HEK293 (cell line): ENCODE data around the gene FXYD5.
A peak's percentile ranks its signal among the peaks of the same experiment; 100 is the strongest.

Source experiments
- MEIS1 ChIP-seq: sonication (generic); formaldehyde crosslinking; IDR thresholded peaks from 2 replicates; pipeline ENCODE4 v1.8.1; 2022; ENCODE audit warnings: missing genetic modification reagents, mild to moderate bottlenecking, borderline replicate concordance
- PRDM1 ChIP-seq: fragments of 450-650 bp; formaldehyde crosslinking; IDR thresholded peaks from 2 replicates; pipeline ENCODE4; 2016; ENCODE audit warnings: missing biosample characterization, missing genetic modification characterization
- RBAK ChIP-seq: fragments of 450-650 bp; formaldehyde crosslinking; IDR thresholded peaks from 2 replicates; pipeline ENCODE4 v1.5.1; 2016; ENCODE audit warnings: missing biosample characterization, missing genetic modification characterization
- SCRT1 ChIP-seq: fragments of 450-650 bp; formaldehyde crosslinking; IDR thresholded peaks from 2 replicates; pipeline ENCODE4 v1.5.1; 2016; ENCODE audit warnings: missing biosample characterization, missing genetic modification characterization, borderline replicate concordance
- SP3 ChIP-seq: fragments of 450-650 bp; formaldehyde crosslinking; IDR thresholded peaks from 2 replicates; pipeline ENCODE4 v1.5.1; 2016; ENCODE audit warnings: missing biosample characterization, missing genetic modification characterization
- YY2 ChIP-seq: fragments of 450-650 bp; formaldehyde crosslinking; IDR thresholded peaks from 2 replicates; pipeline ENCODE4 v1.5.1; 2016; ENCODE audit warnings: missing biosample characterization, missing genetic modification characterization
- ZFHX2 ChIP-seq: fragments of 450-650 bp; formaldehyde crosslinking; conservative IDR thresholded peaks from 2 replicates; pipeline ENCODE4 v1.5.1; 2016; ENCODE audit warnings: missing biosample characterization, missing genetic modification characterization
- ZNF112 ChIP-seq: fragments of 450-650 bp; formaldehyde crosslinking; IDR thresholded peaks from 2 replicates; pipeline ENCODE4 v1.5.0; 2017; ENCODE audit warnings: missing biosample characterization, missing genetic modification characterization
- ZNF138 ChIP-seq: fragments of 450-650 bp; formaldehyde crosslinking; IDR thresholded peaks from 2 replicates; pipeline ENCODE4 v1.5.1; 2016; ENCODE audit warnings: missing biosample characterization, missing genetic modification characterization, borderline replicate concordance
- ZNF146 ChIP-seq: fragments of 450-650 bp; formaldehyde crosslinking; IDR thresholded peaks from 2 replicates; pipeline ENCODE4 v1.5.1; 2016; ENCODE audit warnings: missing biosample characterization, missing genetic modification characterization
- ZNF221 ChIP-seq: fragments of 450-650 bp; formaldehyde crosslinking; IDR thresholded peaks from 2 replicates; pipeline ENCODE4 v1.5.1; 2017; ENCODE audit warnings: missing biosample characterization, missing genetic modification characterization, borderline replicate concordance
- ZNF23 ChIP-seq: fragments of 450-650 bp; formaldehyde crosslinking; IDR thresholded peaks from 2 replicates; pipeline ENCODE4 v1.5.1; 2016; ENCODE audit warnings: missing biosample characterization, missing genetic modification characterization, borderline replicate concordance
- ZNF350 ChIP-seq: fragments of 450-650 bp; formaldehyde crosslinking; IDR thresholded peaks from 2 replicates; pipeline ENCODE4 v1.5.0; 2017; ENCODE audit warnings: missing biosample characterization, mild to moderate bottlenecking, missing genetic modification characterization
- ZNF521 ChIP-seq: fragments of 450-650 bp; formaldehyde crosslinking; IDR thresholded peaks from 2 replicates; pipeline ENCODE4 v1.5.1; 2017; ENCODE audit warnings: missing biosample characterization, mild to moderate bottlenecking, missing genetic modification characterization
- ZNF548 ChIP-seq: fragments of 450-650 bp; formaldehyde crosslinking; IDR thresholded peaks from 2 replicates; pipeline ENCODE4 v1.5.1; 2016; ENCODE audit warnings: missing biosample characterization, missing genetic modification characterization
- ZNF560 ChIP-seq: fragments of 450-650 bp; formaldehyde crosslinking; IDR thresholded peaks from 2 replicates; pipeline ENCODE4 v1.5.1; 2017; ENCODE audit warnings: missing biosample characterization, missing genetic modification characterization, borderline replicate concordance
- ZNF777 ChIP-seq: fragments of 450-650 bp; formaldehyde crosslinking; IDR thresholded peaks from 2 replicates; pipeline ENCODE4 v1.5.1; 2017; ENCODE audit warnings: missing biosample characterization, missing genetic modification characterization, borderline replicate concordance
- ZNF837 ChIP-seq: fragments of 450-650 bp; formaldehyde crosslinking; IDR thresholded peaks from 2 replicates; pipeline ENCODE4 v1.5.1; 2016; ENCODE audit warnings: missing biosample characterization, missing genetic modification characterization
- TF ChIP-seq, protein P1 (sequence below): fragments of 450-650 bp; formaldehyde crosslinking; conservative IDR thresholded peaks from 2 replicates; pipeline ENCODE4 v1.5.1; 2016; ENCODE audit warnings: low read depth, missing biosample characterization, missing genetic modification characterization
- TF ChIP-seq, protein P2 (sequence below): IDR thresholded peaks from 2 replicates; pipeline ENCODE4 v1.6.1; 2011; ENCODE audit warnings: mild to moderate bottlenecking, low read depth, low read length, borderline replicate concordance
- TF ChIP-seq, protein P3 (sequence below): fragments of 450-650 bp; formaldehyde crosslinking; IDR thresholded peaks from 2 replicates; pipeline ENCODE4 v1.5.1; 2017; ENCODE audit warnings: missing biosample characterization, missing genetic modification characterization
- TF ChIP-seq, protein P4 (sequence below): fragments of 450-650 bp; formaldehyde crosslinking; IDR thresholded peaks from 2 replicates; pipeline ENCODE4 v1.5.1; 2016; ENCODE audit warnings: missing biosample characterization, missing genetic modification characterization
- TF ChIP-seq, protein P5 (sequence below): fragments of 450-650 bp; formaldehyde crosslinking; optimal IDR thresholded peaks from 2 replicates; pipeline ENCODE3; 2016; ENCODE audit warnings: missing biosample characterization, mild to moderate bottlenecking, missing genetic modification characterization
- TF ChIP-seq, protein P6 (sequence below): fragments of 450-650 bp; formaldehyde crosslinking; IDR thresholded peaks from 2 replicates; pipeline ENCODE4 v1.5.1; 2016; ENCODE audit warnings: missing biosample characterization, missing genetic modification characterization, low read depth
- TF ChIP-seq, protein P7 (sequence below): fragments of 450-650 bp; formaldehyde crosslinking; IDR thresholded peaks from 2 replicates; pipeline ENCODE4 v1.5.1; 2017; ENCODE audit warnings: missing biosample characterization, missing genetic modification characterization

Gene FXYD5

DNA sequence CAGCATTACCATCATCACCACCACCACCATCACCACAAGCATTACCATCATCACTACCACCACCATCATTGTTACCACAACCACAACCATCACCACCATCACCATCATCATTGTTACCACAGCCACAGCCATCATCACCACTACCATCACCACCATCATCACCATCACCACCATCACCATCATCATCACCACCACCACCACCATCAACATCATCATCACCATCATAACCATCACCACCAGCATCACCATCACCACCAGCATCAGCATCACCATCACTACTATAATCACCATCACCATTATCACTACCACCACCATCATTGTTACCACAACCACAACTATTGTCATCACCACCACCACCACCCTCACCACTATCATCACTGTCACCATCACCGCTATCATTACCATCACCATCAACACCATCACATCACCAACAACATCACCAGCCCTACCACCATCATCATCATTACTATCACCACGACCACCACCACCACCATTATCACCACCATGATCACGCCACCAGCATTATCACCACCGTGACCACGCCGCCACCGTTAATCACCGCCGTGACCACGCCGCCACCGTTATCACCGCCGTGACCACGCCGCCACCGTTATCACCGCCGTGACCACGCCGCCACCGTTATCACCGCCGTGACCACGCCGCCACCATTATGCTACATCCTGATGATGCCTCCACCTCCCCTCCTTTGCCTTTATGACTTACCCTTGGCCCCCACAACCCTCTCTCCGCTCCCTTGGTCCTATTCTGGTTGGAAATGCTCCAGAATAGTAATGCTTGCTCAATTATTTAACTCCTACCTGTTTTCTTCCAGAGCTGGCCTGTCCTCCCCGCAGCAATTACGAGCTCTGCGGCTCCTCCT is 48.9 kb upstream of the FXYD5 start (continued):
- TF ChIP-seq, protein P1, sequence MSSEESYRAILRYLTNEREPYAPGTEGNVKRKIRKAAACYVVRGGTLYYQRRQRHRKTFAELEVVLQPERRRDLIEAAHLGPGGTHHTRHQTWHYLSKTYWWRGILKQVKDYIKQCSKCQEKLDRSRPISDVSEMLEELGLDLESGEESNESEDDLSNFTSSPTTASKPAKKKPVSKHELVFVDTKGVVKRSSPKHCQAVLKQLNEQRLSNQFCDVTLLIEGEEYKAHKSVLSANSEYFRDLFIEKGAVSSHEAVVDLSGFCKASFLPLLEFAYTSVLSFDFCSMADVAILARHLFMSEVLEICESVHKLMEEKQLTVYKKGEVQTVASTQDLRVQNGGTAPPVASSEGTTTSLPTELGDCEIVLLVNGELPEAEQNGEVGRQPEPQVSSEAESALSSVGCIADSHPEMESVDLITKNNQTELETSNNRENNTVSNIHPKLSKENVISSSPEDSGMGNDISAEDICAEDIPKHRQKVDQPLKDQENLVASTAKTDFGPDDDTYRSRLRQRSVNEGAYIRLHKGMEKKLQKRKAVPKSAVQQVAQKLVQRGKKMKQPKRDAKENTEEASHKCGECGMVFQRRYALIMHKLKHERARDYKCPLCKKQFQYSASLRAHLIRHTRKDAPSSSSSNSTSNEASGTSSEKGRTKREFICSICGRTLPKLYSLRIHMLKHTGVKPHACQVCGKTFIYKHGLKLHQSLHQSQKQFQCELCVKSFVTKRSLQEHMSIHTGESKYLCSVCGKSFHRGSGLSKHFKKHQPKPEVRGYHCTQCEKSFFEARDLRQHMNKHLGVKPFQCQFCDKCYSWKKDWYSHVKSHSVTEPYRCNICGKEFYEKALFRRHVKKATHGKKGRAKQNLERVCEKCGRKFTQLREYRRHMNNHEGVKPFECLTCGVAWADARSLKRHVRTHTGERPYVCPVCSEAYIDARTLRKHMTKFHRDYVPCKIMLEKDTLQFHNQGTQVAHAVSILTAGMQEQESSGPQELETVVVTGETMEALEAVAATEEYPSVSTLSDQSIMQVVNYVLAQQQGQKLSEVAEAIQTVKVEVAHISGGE (tag by site-specific recombination): no peak; the same call in 1 of the 2 replicates
- TF ChIP-seq ZNF112 (tag by site-specific recombination) (0 out of 2 replicates have a peak, but pooled peaks have one; percentile 71), ZNF837 (tag by site-specific recombination) (0 out of 2 replicates have a peak, but pooled peaks have one; percentile 17), ZNF521 (peak; percentile 98), MEIS1 (CRISPR knock-in tag) (no peak), SCRT1 (tag by site-specific recombination) (no peak), ZNF548 (no peak; the same call in 1 of the 2 replicates), PRDM1 (no peak), RBAK (tag by site-specific recombination) (no peak), ZNF560 (tag by site-specific recombination) (no peak), ZNF777 (peak; percentile 41; the same call in 1 of the 2 replicates), ZNF138 (tag by site-specific recombination) (no peak), SP3 (tag by site-specific recombination) (no peak), ZFHX2 (tag by site-specific recombination) (no peak; the same call in 1 of the 2 replicates), YY2 (peak; percentile 10; the same call in 1 of the 2 replicates), ZNF146 (tag by site-specific recombination) (no peak), ZNF23 (tag by site-specific recombination) (no peak), ZNF221 (tag by site-specific recombination) (no peak), ZNF350 (no peak)
- TF ChIP-seq, protein P2, sequence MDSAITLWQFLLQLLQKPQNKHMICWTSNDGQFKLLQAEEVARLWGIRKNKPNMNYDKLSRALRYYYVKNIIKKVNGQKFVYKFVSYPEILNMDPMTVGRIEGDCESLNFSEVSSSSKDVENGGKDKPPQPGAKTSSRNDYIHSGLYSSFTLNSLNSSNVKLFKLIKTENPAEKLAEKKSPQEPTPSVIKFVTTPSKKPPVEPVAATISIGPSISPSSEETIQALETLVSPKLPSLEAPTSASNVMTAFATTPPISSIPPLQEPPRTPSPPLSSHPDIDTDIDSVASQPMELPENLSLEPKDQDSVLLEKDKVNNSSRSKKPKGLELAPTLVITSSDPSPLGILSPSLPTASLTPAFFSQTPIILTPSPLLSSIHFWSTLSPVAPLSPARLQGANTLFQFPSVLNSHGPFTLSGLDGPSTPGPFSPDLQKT: no peak
- TF ChIP-seq, protein P3, sequence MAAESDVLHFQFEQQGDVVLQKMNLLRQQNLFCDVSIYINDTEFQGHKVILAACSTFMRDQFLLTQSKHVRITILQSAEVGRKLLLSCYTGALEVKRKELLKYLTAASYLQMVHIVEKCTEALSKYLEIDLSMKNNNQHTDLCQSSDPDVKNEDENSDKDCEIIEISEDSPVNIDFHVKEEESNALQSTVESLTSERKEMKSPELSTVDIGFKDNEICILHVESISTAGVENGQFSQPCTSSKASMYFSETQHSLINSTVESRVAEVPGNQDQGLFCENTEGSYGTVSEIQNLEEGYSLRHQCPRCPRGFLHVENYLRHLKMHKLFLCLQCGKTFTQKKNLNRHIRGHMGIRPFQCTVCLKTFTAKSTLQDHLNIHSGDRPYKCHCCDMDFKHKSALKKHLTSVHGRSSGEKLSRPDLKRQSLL (tag by site-specific recombination): no peak
- TF ChIP-seq, protein P4, sequence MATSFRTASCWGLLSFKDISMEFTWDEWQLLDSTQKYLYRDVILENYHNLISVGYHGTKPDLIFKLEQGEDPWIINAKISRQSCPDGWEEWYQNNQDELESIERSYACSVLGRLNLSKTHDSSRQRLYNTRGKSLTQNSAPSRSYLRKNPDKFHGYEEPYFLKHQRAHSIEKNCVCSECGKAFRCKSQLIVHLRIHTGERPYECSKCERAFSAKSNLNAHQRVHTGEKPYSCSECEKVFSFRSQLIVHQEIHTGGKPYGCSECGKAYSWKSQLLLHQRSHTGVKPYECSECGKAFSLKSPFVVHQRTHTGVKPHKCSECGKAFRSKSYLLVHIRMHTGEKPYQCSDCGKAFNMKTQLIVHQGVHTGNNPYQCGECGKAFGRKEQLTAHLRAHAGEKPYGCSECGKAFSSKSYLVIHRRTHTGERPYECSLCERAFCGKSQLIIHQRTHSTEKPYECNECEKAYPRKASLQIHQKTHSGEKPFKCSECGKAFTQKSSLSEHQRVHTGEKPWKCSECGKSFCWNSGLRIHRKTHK (tag by site-specific recombination): no peak
- TF ChIP-seq, protein P5, sequence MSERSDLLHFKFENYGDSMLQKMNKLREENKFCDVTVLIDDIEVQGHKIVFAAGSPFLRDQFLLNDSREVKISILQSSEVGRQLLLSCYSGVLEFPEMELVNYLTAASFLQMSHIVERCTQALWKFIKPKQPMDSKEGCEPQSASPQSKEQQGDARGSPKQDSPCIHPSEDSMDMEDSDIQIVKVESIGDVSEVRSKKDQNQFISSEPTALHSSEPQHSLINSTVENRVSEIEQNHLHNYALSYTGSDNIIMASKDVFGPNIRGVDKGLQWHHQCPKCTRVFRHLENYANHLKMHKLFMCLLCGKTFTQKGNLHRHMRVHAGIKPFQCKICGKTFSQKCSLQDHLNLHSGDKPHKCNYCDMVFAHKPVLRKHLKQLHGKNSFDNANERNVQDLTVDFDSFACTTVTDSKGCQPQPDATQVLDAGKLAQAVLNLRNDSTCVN (tag by site-specific recombination): peak; percentile 11
- TF ChIP-seq, protein P6, sequence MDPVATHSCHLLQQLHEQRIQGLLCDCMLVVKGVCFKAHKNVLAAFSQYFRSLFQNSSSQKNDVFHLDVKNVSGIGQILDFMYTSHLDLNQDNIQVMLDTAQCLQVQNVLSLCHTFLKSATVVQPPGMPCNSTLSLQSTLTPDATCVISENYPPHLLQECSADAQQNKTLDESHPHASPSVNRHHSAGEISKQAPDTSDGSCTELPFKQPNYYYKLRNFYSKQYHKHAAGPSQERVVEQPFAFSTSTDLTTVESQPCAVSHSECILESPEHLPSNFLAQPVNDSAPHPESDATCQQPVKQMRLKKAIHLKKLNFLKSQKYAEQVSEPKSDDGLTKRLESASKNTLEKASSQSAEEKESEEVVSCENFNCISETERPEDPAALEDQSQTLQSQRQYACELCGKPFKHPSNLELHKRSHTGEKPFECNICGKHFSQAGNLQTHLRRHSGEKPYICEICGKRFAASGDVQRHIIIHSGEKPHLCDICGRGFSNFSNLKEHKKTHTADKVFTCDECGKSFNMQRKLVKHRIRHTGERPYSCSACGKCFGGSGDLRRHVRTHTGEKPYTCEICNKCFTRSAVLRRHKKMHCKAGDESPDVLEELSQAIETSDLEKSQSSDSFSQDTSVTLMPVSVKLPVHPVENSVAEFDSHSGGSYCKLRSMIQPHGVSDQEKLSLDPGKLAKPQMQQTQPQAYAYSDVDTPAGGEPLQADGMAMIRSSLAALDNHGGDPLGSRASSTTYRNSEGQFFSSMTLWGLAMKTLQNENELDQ (tag by site-specific recombination): no peak
- TF ChIP-seq, protein P7, sequence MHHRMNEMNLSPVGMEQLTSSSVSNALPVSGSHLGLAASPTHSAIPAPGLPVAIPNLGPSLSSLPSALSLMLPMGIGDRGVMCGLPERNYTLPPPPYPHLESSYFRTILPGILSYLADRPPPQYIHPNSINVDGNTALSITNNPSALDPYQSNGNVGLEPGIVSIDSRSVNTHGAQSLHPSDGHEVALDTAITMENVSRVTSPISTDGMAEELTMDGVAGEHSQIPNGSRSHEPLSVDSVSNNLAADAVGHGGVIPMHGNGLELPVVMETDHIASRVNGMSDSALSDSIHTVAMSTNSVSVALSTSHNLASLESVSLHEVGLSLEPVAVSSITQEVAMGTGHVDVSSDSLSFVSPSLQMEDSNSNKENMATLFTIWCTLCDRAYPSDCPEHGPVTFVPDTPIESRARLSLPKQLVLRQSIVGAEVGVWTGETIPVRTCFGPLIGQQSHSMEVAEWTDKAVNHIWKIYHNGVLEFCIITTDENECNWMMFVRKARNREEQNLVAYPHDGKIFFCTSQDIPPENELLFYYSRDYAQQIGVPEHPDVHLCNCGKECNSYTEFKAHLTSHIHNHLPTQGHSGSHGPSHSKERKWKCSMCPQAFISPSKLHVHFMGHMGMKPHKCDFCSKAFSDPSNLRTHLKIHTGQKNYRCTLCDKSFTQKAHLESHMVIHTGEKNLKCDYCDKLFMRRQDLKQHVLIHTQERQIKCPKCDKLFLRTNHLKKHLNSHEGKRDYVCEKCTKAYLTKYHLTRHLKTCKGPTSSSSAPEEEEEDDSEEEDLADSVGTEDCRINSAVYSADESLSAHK (tag by site-specific recombination): no peak
